ENCODE measurements around the gene ZNF341. TPM values are rescaled to one million over a fixed set of nuclear protein-coding genes. Genes with fewer than 3 reads are reported as not detected.

Gene ZNF341
- total RNA-seq: 1.6 and 1.9 TPM in 2 replicates

GRCh38 chr20:33731693-33732165 is at the start of gene ZNF341:
Gene ZNF341, plus strand, starts transcription at chr20:33731996. Its CDS starts 26 bp downstream, at chr20:33732022.

DNA sequence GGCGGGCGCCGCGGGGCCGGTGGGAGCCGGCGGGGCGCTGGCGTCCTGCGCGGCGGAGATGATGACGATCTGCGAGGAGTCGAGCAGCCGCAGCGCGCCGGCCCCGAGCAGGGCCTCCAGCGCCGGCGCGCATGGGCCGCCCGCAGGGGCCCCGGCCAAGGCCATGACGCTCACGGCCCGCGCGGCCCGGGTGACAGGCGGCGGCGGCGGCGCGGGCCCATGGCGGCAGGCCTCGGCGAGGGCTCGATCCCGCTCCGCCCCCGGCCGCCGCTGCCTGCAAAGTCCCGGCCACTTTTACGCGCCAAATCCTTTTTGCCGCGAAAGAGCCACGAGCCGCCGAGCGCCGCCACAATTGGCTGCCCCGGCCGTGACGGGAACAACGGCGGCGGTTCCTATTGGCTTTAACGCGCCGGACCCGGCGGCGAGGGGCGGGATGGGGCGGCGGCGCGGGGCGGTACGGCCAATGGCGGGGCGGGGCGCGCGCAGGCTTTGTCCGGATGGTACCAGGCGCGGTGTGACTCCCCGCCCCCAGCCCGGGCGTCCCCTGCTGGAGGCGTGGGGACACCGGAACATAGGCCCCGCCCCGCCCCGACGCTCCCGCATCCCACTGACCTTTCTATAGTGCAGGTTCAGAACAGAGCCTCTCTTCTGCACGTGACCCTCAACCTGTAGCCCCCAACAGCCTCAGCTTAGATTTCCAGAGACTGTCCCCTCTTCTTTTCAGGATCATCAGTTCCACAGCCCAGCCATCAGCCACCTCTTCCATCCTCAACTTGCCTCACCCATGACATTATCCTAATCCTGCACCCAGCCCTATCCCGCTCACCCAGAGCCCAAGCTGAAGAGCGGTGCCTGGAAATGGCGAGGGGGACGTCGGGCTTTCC is 45.5 kb upstream of the ZNF341 start, which contains the start of gene E2F1:
Gene E2F1, minus strand, starts transcription at position 286 of the 884 bp plus-strand sequence. Its CDS starts 121 bp downstream, at position 165.

DNA sequence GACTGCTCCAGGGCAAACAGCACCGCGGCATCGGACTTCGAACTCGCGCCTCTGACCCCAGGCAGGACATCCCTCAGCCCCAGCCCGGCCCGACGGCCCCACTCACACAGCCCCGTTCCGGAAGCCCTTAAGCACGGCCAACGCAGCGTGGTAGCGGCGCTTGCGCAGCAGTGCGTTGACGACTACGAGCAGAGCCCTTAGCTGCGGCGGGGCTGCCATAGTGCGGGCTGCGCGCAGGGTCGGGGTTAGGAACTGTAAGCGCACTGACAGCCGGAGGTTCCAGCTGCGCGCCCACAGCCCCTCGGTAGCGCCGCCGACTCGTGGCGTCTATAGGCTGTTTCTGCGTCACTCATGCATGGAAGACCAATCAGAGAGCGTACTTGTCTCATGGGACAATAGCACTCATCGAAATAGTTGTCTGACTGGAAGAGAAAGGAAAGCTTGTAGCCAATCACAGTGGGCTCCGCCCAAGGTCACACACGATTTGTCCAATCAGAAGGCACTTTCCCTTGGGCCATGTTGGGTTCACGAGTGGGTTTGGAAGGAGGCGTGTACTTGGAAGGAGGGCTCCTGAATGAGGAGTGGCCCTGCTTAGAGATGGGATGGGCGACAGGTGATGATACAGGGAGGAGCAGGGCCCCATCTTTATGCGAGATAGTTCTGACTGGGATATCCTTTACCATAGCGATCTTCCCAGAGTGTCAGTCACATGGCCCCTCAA is 11.6 kb upstream of the ZNF341 start, which contains the start of gene PXMP4:
Gene PXMP4, minus strand, starts transcription at position 322 of the 721 bp plus-strand sequence. Its CDS starts 103 bp downstream, at position 219.

GRCh38 chr20:33810885-33811775 is 79.3 kb downstream of the ZNF341 start, which contains the start of gene CHMP4B:
Gene CHMP4B, plus strand, starts transcription at chr20:33811348. Its CDS starts 121 bp downstream, at chr20:33811469.

Other genes with a start within 250 kb of the ZNF341 start
- gene CBFA2T2, start 241.9 kb upstream of the ZNF341 start, total RNA-seq: 3.0 and 7.6 TPM in 2 replicates
- 0.16 TPM in 1 of 2 replicates, not detected in the other for gene C20orf144, start 69.7 kb upstream of the ZNF341 start, total RNA-seq
- gene ACTL10, start 65.1 kb upstream of the ZNF341 start, total RNA-seq: 2.5 and 3.4 TPM in 2 replicates
- gene NECAB3, start 57.6 kb upstream of the ZNF341 start, total RNA-seq: 7.1 and 10.9 TPM in 2 replicates
- 3.2 and 5.3 TPM in 2 replicates for gene E2F1, start 45.6 kb upstream of the ZNF341 start, total RNA-seq
- gene PXMP4, start 11.7 kb upstream of the ZNF341 start, total RNA-seq: 2.4 and 2.7 TPM in 2 replicates
- gene CHMP4B, start 79.4 kb downstream of the ZNF341 start, total RNA-seq: 28.7 and 43.6 TPM in 2 replicates